Transverse colon (tissue), 4 donors: ENCODE results near the gene FLACC1. TPM values are rescaled to one million over a fixed set of nuclear protein-coding genes. Genes with fewer than 3 reads are reported as not detected.
A peak's percentile ranks its signal among the peaks of the same experiment; 100 is the strongest.
"Not testable (repeated sequence)": the region's sequence is repeated elsewhere in the genome, so short reads cannot be mapped to it uniquely, and the experiment has no call there.

Experiments used
- DNase-seq: peaks from one replicate; pipeline ENCODE4 v3.0.0-alpha.2; 2019
- H3K27ac ChIP-seq, 4 donors: fragments of 200-600 bp; sonication (generic); 2 replicates each; pipeline ENCODE4 v1.5.1; 2016 to 2018; ENCODE audit warnings: inconsistent platforms in 4 of 4
- H3K27me3 ChIP-seq: fragments of 200-600 bp; sonication (generic); 2 replicates; pipeline ENCODE4 v1.5.1; 2017; ENCODE audit warnings: inconsistent platforms
- H3K36me3 ChIP-seq, 4 donors: fragments of 200-600 bp; sonication (generic); 2 replicates each; pipeline ENCODE4 v1.5.1; 2017 to 2019; ENCODE audit warnings: inconsistent platforms in 4 of 4
- H3K4me1 ChIP-seq, 4 donors: fragments of 200-600 bp; sonication (generic); 2 replicates each; pipeline ENCODE4 v1.5.1; 2017 to 2020; ENCODE audit warnings: inconsistent platforms in 4 of 4
- H3K4me3 ChIP-seq, 4 donors: fragments of 200-600 bp; sonication (generic); 1 replicate in 1 of 4; 2 replicates in 3 of 4; pipeline versions ENCODE4 v1.5.1 to v1.6.1; 2017 to 2019; ENCODE audit warnings: inconsistent platforms in 4 of 4
- H3K9me3 ChIP-seq, 2 donors: fragments of 200-600 bp; sonication (generic); 2 replicates each; pipeline ENCODE4 v1.5.1; 2017 to 2019; ENCODE audit warnings: inconsistent platforms in 2 of 2
- EP300 ChIP-seq: sonication (generic); formaldehyde crosslinking; IDR thresholded peaks from one replicate; pipeline ENCODE4 v1.6.1; 2017; ENCODE audit warnings: antibody characterized with exemption, low read depth
- POLR2A ChIP-seq: fragments of 450-650 bp; IDR thresholded peaks from one replicate; pipeline ENCODE4 v1.6.1; 2016; ENCODE audit warnings: antibody characterized with exemption, mild to moderate bottlenecking, moderate library complexity
- POLR2AphosphoS5 ChIP-seq, 3 donors: sonication (generic); formaldehyde crosslinking; IDR thresholded peaks; one replicate each; pipeline ENCODE4 v1.6.1; 2016; ENCODE audit warnings: antibody characterized with exemption in 3 of 3
- WGBS, 2 donors: methylation state at CpG; one replicate each; pipeline ENCODE4 v1.1.5; 2018; ENCODE audit warnings: low coverage in 1 of 2; 5-methylcytosine and 5-hydroxymethylcytosine counted together
- in situ Hi-C, 4 donors: fragments of 200-750 bp; cut with MboI; loops; one replicate each; pipeline versions ENCODE4 v1.15.0 to v1.15.1; 2017; ENCODE audit warnings: low sequenced_read_pairs in 3 of 4, low pct_ligation_motif_present in 1 of 4, low pct_unique_long_range_greater_than_20kb in 1 of 4
- intact Hi-C: fragments of 100-400 bp; cut with DNase I; formaldehyde crosslinking; loops from one replicate; pipeline ENCODE4 v1.15.1; 2023; ENCODE audit warnings: low total_unique reads
- total RNA-seq, 4 donors: library from RNA; depleted of rRNA; stranded (reverse); fragments of >200 nt; gene quantifications; one replicate each; pipeline ENCODE4 v1.1.0, GENCODE V29; 2016
- TF ChIP-seq, protein P1 (sequence below), 5 experiments: fragments of 200-600 bp in 3 of 5; fragments of 450-650 bp in 2 of 5; sonication (generic) in 3 of 5; IDR thresholded peaks; 1 replicate in 2 of 5; 2 replicates in 3 of 5; pipeline ENCODE4 v1.5.1; 2016 to 2017; ENCODE audit warnings: antibody characterized with exemption in 5 of 5, inconsistent platforms in 3 of 5, mild to moderate bottlenecking in 2 of 5, moderate library complexity in 1 of 5

FLACC1 gene
- total RNA-seq, 4 donors from 2014 or later = 1.6 to 5.2 (median 4.3) TPM; not detected in 1

GRCh38 chr2:201246280-201246679 lies 110.9 kb downstream of the FLACC1 start:
- no peaks in the 10 kb centered on the region for H3K9me3 ChIP-seq
- DNase-seq = no peak
- H3K27me3 ChIP-seq = no peaks in the 10 kb centered on the region
- WGBS, 2 donors = 64 to 90% methylated on average over 2 to 4 of the region's 4 CpGs
- H3K36me3 ChIP-seq = no peaks in the 10 kb centered on the region
- H3K27ac ChIP-seq = peak overlapping the region in 1 of 4 donors; percentile 9
- TF ChIP-seq, protein P1, sequence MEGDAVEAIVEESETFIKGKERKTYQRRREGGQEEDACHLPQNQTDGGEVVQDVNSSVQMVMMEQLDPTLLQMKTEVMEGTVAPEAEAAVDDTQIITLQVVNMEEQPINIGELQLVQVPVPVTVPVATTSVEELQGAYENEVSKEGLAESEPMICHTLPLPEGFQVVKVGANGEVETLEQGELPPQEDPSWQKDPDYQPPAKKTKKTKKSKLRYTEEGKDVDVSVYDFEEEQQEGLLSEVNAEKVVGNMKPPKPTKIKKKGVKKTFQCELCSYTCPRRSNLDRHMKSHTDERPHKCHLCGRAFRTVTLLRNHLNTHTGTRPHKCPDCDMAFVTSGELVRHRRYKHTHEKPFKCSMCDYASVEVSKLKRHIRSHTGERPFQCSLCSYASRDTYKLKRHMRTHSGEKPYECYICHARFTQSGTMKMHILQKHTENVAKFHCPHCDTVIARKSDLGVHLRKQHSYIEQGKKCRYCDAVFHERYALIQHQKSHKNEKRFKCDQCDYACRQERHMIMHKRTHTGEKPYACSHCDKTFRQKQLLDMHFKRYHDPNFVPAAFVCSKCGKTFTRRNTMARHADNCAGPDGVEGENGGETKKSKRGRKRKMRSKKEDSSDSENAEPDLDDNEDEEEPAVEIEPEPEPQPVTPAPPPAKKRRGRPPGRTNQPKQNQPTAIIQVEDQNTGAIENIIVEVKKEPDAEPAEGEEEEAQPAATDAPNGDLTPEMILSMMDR (IDR thresholded peaks at IDR 0.05) = no peak
- no peak for TF ChIP-seq EP300
- no peak for TF ChIP-seq POLR2A
- no peak for TF ChIP-seq POLR2AphosphoS5 (IDR thresholded peaks at IDR 0.05)
- H3K4me3 ChIP-seq = no peak overlapping the region
- peaks cover 0 to 6% (median 0%) of the 10 kb centered on the region in 4 donors for H3K4me1 ChIP-seq
- in situ Hi-C loops = loop anchor here in 3 of 4 donors (10.0 to 25.0 kb wide), 2 partner anchors 116 to 119 kb away; partner anchors contain the start of gene FLACC1 (in 2 of the 3)
- intact Hi-C loops = no loop called here

- Histone ChIP-seq H3K27me3 (no peaks in the 10 kb centered on the region), H3K4me1 (peaks cover 0 to 6% (median 0%) of the 10 kb centered on the region in 4 donors), H3K9me3 (no peaks in the 10 kb centered on the region), H3K27ac (no peak overlapping the region), H3K36me3 (no peaks in the 10 kb centered on the region), H3K4me3 (no peak overlapping the region)
- WGBS, 2 donors = 87 to 95% methylated on average over 3 to 5 of the region's 5 CpGs
- DNase-seq = no peak
- in situ Hi-C loops = loop anchor here in 3 of 4 donors (10.0 to 25.0 kb wide), 2 partner anchors 117 to 120 kb away; partner anchors contain the start of gene FLACC1 (in 2 of the 3)
- TF ChIP-seq, protein P1 (IDR thresholded peaks at IDR 0.05) = no peak
- TF ChIP-seq POLR2A (no peak), EP300 (no peak), POLR2AphosphoS5 (IDR thresholded peaks at IDR 0.05) (no peak)
- intact Hi-C loops = no loop called here
These were observed 112.3 kb downstream of the FLACC1 start for GRCh38 chr2:201244829-201245228.

GRCh38 chr2:201242571-201243277 lies 114.4 kb downstream of the FLACC1 start:
- in situ Hi-C loops = loop anchor here in 3 of 4 donors (10.0 to 25.0 kb wide), 2 partner anchors 120 to 122 kb away; partner anchors contain the start of gene FLACC1 (in 2 of the 3)
- intact Hi-C loops = no loop called here

GRCh38 chr2:201239167-201239935 lies 117.8 kb downstream of the FLACC1 start:
- 91 to 92% methylated on average over 10 to 21 of the region's 21 CpGs for WGBS, 2 donors
- H3K9me3 ChIP-seq, H3K27me3 ChIP-seq, H3K36me3 ChIP-seq, intact Hi-C loops, H3K4me3 ChIP-seq: not testable (repeated sequence)
- Histone ChIP-seq H3K27ac (peak overlapping the region in 3 of 4 donors; percentile 39 to 57 (median 53)), H3K4me1 (peaks cover 0 to 26% (median 12%) of the 10 kb centered on the region in 4 donors)
- in situ Hi-C loops = loop anchor here in 3 of 4 donors (10.0 to 25.0 kb wide), 3 partner anchors 55 to 125 kb away; partner anchors contain the start of genes FLACC1 (in 2 of the 3) and CASP10 (in 1 of the 3)
- peak; percentile 44 for DNase-seq

More at GRCh38 chr2:201242571-201243277, 114.4 kb downstream of the FLACC1 start:
- no peak for TF ChIP-seq POLR2AphosphoS5 (IDR thresholded peaks at IDR 0.05)
- TF ChIP-seq, protein P1 (IDR thresholded peaks at IDR 0.05) = no peak
- no peak for TF ChIP-seq EP300
- no peak for TF ChIP-seq POLR2A
- Histone ChIP-seq H3K4me1 (peaks cover 0 to 6% (median 0%) of the 10 kb centered on the region in 4 donors), H3K27ac (no peak overlapping the region), H3K9me3 (no peaks in the 10 kb centered on the region), H3K36me3 (no peaks in the 10 kb centered on the region), H3K27me3 (no peaks in the 10 kb centered on the region), H3K4me3 (no peak overlapping the region)
- no peak for DNase-seq

Other genes starting within 250 kb of the FLACC1 start
- gene CFLAR, start 241.2 kb downstream of the FLACC1 start, total RNA-seq = 100 to 1,000 TPM; 148 to 449 (median 323) TPM
- gene CASP10, start 174.2 kb downstream of the FLACC1 start, total RNA-seq = 10 to 100 TPM in 3 of 4 donors, 1 to 10 TPM in 1; 4.8 to 68.4 (median 38.1) TPM
- 10 to 100 TPM; 27.6 to 55.7 (median 40.5) TPM for gene CASP8, start 96.8 kb downstream of the FLACC1 start, total RNA-seq
- gene TRAK2, start 94.1 kb upstream of the FLACC1 start, total RNA-seq = 10 to 100 TPM; 41.5 to 78.9 (median 54.5) TPM
- gene STRADB, start 94.4 kb upstream of the FLACC1 start, total RNA-seq = 100 to 1,000 TPM in 2 of 4 donors, 10 to 100 TPM in 2; 36.2 to 175 (median 98.5) TPM